GM19452 (cell line): ENCODE results near the gene ALG6.

ENCODE experiments used
- ATAC-seq: cut with Tn5 transposase; IDR thresholded peaks from one replicate; pipeline ENCODE4 v1.9.1; 2021; ENCODE audit not compliant: unreplicated experiment

The ALG6 gene

DNA sequence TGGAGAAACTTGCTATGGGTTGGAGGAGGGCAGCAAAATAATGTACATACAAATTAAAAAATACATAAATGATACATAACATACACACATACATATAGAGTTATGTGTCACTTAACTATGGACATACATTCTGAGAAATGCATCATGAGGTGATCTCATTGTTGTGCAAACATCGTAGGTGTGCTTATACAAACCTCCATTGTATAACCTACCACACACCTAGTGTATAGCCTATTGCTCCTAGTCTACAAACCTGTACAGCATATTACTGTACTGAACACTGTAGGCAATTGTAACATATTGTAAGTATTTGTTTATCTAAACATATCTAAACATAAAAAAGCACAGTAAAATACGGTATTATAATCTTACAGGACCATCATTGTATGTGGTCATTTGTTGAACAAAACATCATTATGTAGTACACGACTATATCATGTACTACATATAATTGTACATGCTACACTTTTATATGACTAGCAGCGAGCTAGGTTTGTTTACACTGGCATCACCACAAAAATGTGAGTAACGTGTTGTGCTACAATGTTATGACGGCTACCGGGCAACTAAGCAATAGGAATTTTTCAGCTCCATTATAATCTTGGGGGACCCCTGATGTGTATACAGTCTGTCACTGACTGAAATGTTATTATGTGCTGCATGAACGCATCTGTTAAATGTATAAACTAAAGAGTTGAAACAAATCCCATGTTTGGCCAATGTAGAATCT, 120.1 kb downstream of the ALG6 start:
- ATAC-seq = no peak
